Measurements from ENCODE around the gene RPUSD2.

The RPUSD2 gene

GRCh38 chr15:40569129-40569953 is at the start of gene RPUSD2:
RPUSD2 (plus strand) TSS chr15:40569299; CDS start chr15:40569338, 39 bp downstream.
- H3K4me1 Mint-ChIP-seq (ENCODE audit: low read depth): peaks cover 26% of the 10 kb centered on the region
- peak within 1 kb of the TSS; percentile 91 for H3K27ac Mint-ChIP-seq
- H3K4me3 Mint-ChIP-seq: peak within 1 kb of the TSS; percentile 98
- H3K27me3 Mint-ChIP-seq: peaks cover 9% of the 10 kb centered on the region
- peaks cover 44% of the 10 kb centered on the region for H3K36me3 Mint-ChIP-seq (ENCODE audit: low read depth)
- no peaks in the 10 kb centered on the region for H3K9me3 Mint-ChIP-seq
- intact Hi-C loops (cut with micrococcal nuclease): loop anchor here (10.0 kb wide), 1 partner anchor 195 kb away; the partner anchor contains the start of genes C15orf62 and GCHFR

GRCh38 chr15:40523611-40524010 is 45.5 kb upstream of the RPUSD2 start:
- Mint-ChIP-seq H3K4me1 (ENCODE audit: low read depth) (peaks cover 29% of the 10 kb centered on the region), H3K27ac (no peak overlapping the region), H3K27me3 (no peaks in the 10 kb centered on the region), H3K4me3 (no peak overlapping the region), H3K9me3 (no peaks in the 10 kb centered on the region), H3K36me3 (ENCODE audit: low read depth) (peaks cover 4% of the 10 kb centered on the region)
- intact Hi-C loops (cut with micrococcal nuclease): no loop called here

- H3K36me3 Mint-ChIP-seq (ENCODE audit: low read depth): peaks cover 4% of the 10 kb centered on the region
- no peaks in the 10 kb centered on the region for H3K9me3 Mint-ChIP-seq
- H3K27ac Mint-ChIP-seq: no peak overlapping the region
- peaks cover 22% of the 10 kb centered on the region for H3K4me1 Mint-ChIP-seq (ENCODE audit: low read depth)
- intact Hi-C loops (cut with micrococcal nuclease): no loop called here
- H3K4me3 Mint-ChIP-seq: no peak overlapping the region
- H3K27me3 Mint-ChIP-seq: no peaks in the 10 kb centered on the region
These were observed 43.2 kb upstream of the RPUSD2 start for GRCh38 chr15:40525855-40526254.

GRCh38 chr15:40528801-40529200 is 40.3 kb upstream of the RPUSD2 start:
- Mint-ChIP-seq H3K9me3 (peaks cover 3% of the 10 kb centered on the region), H3K36me3 (ENCODE audit: low read depth) (peaks cover 4% of the 10 kb centered on the region)

GRCh38 chr15:40533763-40534364 is 35.2 kb upstream of the RPUSD2 start:
- no peak overlapping the region for H3K4me3 Mint-ChIP-seq
- H3K4me1 Mint-ChIP-seq (ENCODE audit: low read depth): peaks cover 2% of the 10 kb centered on the region
- H3K27me3 Mint-ChIP-seq: no peaks in the 10 kb centered on the region
- peaks cover 19% of the 10 kb centered on the region for H3K36me3 Mint-ChIP-seq (ENCODE audit: low read depth)
- no peak overlapping the region for H3K27ac Mint-ChIP-seq
- peaks cover 14% of the 10 kb centered on the region for H3K9me3 Mint-ChIP-seq
- intact Hi-C loops (cut with micrococcal nuclease): no loop called here

More at GRCh38 chr15:40528801-40529200, 40.3 kb upstream of the RPUSD2 start:
- intact Hi-C loops (cut with micrococcal nuclease): no loop called here
- H3K4me3 Mint-ChIP-seq: no peak overlapping the region
- H3K27me3 Mint-ChIP-seq: no peaks in the 10 kb centered on the region
- H3K4me1 Mint-ChIP-seq (ENCODE audit: low read depth): peaks cover 13% of the 10 kb centered on the region
- no peak overlapping the region for H3K27ac Mint-ChIP-seq

- Mint-ChIP-seq H3K36me3 (ENCODE audit: low read depth) (peaks cover 23% of the 10 kb centered on the region), H3K27ac (no peak overlapping the region), H3K4me1 (ENCODE audit: low read depth) (peaks cover 7% of the 10 kb centered on the region), H3K4me3 (no peak overlapping the region), H3K27me3 (no peaks in the 10 kb centered on the region), H3K9me3 (peaks cover 14% of the 10 kb centered on the region)
- intact Hi-C loops (cut with micrococcal nuclease): no loop called here
These were observed 34.7 kb upstream of the RPUSD2 start for GRCh38 chr15:40534371-40534770.

- intact Hi-C loops (cut with micrococcal nuclease): no loop called here
- Mint-ChIP-seq H3K27me3 (no peaks in the 10 kb centered on the region), H3K4me3 (no peak overlapping the region), H3K9me3 (peaks cover 14% of the 10 kb centered on the region), H3K4me1 (ENCODE audit: low read depth) (peaks cover 8% of the 10 kb centered on the region), H3K36me3 (ENCODE audit: low read depth) (peaks cover 23% of the 10 kb centered on the region), H3K27ac (no peak overlapping the region)
These were observed 32.6 kb upstream of the RPUSD2 start for GRCh38 chr15:40536501-40536900.

GRCh38 chr15:40538976-40539375 is 30.1 kb upstream of the RPUSD2 start:
- Mint-ChIP-seq H3K9me3 (peaks cover 10% of the 10 kb centered on the region), H3K4me1 (ENCODE audit: low read depth) (peaks cover 12% of the 10 kb centered on the region), H3K4me3 (no peak overlapping the region), H3K27ac (no peak overlapping the region), H3K27me3 (no peaks in the 10 kb centered on the region), H3K36me3 (ENCODE audit: low read depth) (peaks cover 23% of the 10 kb centered on the region)
- intact Hi-C loops (cut with micrococcal nuclease): no loop called here

- Mint-ChIP-seq H3K9me3 (no peaks in the 10 kb centered on the region), H3K4me1 (ENCODE audit: low read depth) (peaks cover 15% of the 10 kb centered on the region), H3K27ac (no peak overlapping the region), H3K4me3 (no peak overlapping the region), H3K36me3 (ENCODE audit: low read depth) (peaks cover 36% of the 10 kb centered on the region), H3K27me3 (no peaks in the 10 kb centered on the region)
- intact Hi-C loops (cut with micrococcal nuclease): no loop called here
These were observed 26.0 kb upstream of the RPUSD2 start for GRCh38 chr15:40543082-40543481.

- H3K4me3 Mint-ChIP-seq: no peak overlapping the region
- no peaks in the 10 kb centered on the region for H3K9me3 Mint-ChIP-seq
- H3K27me3 Mint-ChIP-seq: no peaks in the 10 kb centered on the region
- H3K36me3 Mint-ChIP-seq (ENCODE audit: low read depth): peaks cover 37% of the 10 kb centered on the region
- H3K27ac Mint-ChIP-seq: no peak overlapping the region
- intact Hi-C loops (cut with micrococcal nuclease): no loop called here
- H3K4me1 Mint-ChIP-seq (ENCODE audit: low read depth): peaks cover 14% of the 10 kb centered on the region
These were observed 25.3 kb upstream of the RPUSD2 start for GRCh38 chr15:40543631-40544294.

GRCh38 chr15:40545457-40545856 is 23.6 kb upstream of the RPUSD2 start:
- no peaks in the 10 kb centered on the region for H3K27me3 Mint-ChIP-seq
- H3K27ac Mint-ChIP-seq: no peak overlapping the region
- intact Hi-C loops (cut with micrococcal nuclease): no loop called here
- no peaks in the 10 kb centered on the region for H3K9me3 Mint-ChIP-seq
- peaks cover 40% of the 10 kb centered on the region for H3K36me3 Mint-ChIP-seq (ENCODE audit: low read depth)
- H3K4me3 Mint-ChIP-seq: no peak overlapping the region
- H3K4me1 Mint-ChIP-seq (ENCODE audit: low read depth): peaks cover 24% of the 10 kb centered on the region

- intact Hi-C loops (cut with micrococcal nuclease): no loop called here
- Mint-ChIP-seq H3K27me3 (no peaks in the 10 kb centered on the region), H3K4me1 (ENCODE audit: low read depth) (peaks cover 50% of the 10 kb centered on the region), H3K36me3 (ENCODE audit: low read depth) (peaks cover 62% of the 10 kb centered on the region), H3K9me3 (no peaks in the 10 kb centered on the region), H3K27ac (peak overlapping the region; percentile 18), H3K4me3 (no peak overlapping the region)
These were observed 20.5 kb upstream of the RPUSD2 start for GRCh38 chr15:40548610-40549009.

- Mint-ChIP-seq H3K4me1 (ENCODE audit: low read depth) (peaks cover 51% of the 10 kb centered on the region), H3K27me3 (no peaks in the 10 kb centered on the region), H3K27ac (peak overlapping the region; percentile 18), H3K9me3 (no peaks in the 10 kb centered on the region), H3K36me3 (ENCODE audit: low read depth) (peaks cover 72% of the 10 kb centered on the region), H3K4me3 (peak overlapping the region; percentile 35)
- intact Hi-C loops (cut with micrococcal nuclease): loop anchor here (2.0 kb wide), 1 partner anchor 15 kb away; the partner anchor contains the start of gene CCDC32
These were observed 19.2 kb upstream of the RPUSD2 start for GRCh38 chr15:40549894-40550293.

Measured in dendritic cell treated with granulocyte-macrophage colony-stimulating factor and Interleukin-4, amounts not matched to agents 40 ng/mL and 50 ng/mL, for 4 days (primary cell).